GM18858 (cell line): ENCODE data around the gene RUNX2.
"Not testable (repeated sequence)": the region's sequence is repeated elsewhere in the genome, so short reads cannot be mapped to it uniquely, and the experiment has no call there.

Experiments used
- ATAC-seq: cut with Tn5 transposase; IDR thresholded peaks from one replicate; pipeline ENCODE4 v1.9.1; 2021; ENCODE audit not compliant: unreplicated experiment

RUNX2 gene

GRCh38 chr6:45450132-45450531 lies 122.0 kb downstream of the RUNX2 start:
- no peak for ATAC-seq

- no peak for ATAC-seq
Observed at GRCh38 chr6:45450831-45451230, 122.7 kb downstream of the RUNX2 start.

GRCh38 chr6:45454008-45454911 lies 126.1 kb downstream of the RUNX2 start:
- no peak for ATAC-seq

GRCh38 chr6:45455408-45455807 lies 127.3 kb downstream of the RUNX2 start:
- no peak for ATAC-seq

- ATAC-seq = no peak
Observed at GRCh38 chr6:45457141-45457540, 129.0 kb downstream of the RUNX2 start.

- no peak for ATAC-seq
Observed at GRCh38 chr6:45458672-45459071, 130.5 kb downstream of the RUNX2 start.

GRCh38 chr6:45460166-45460565 lies 132.0 kb downstream of the RUNX2 start:
- no peak for ATAC-seq

- no peak for ATAC-seq
Observed at GRCh38 chr6:45461486-45461885, 133.4 kb downstream of the RUNX2 start.

- no peak for ATAC-seq
Observed at GRCh38 chr6:45462190-45463134, 134.3 kb downstream of the RUNX2 start.

GRCh38 chr6:45464685-45465084 lies 136.6 kb downstream of the RUNX2 start:
- no peak for ATAC-seq

GRCh38 chr6:45466686-45467085 lies 138.6 kb downstream of the RUNX2 start:
- ATAC-seq = no peak

GRCh38 chr6:45467417-45467816 lies 139.3 kb downstream of the RUNX2 start:
- not testable (repeated sequence) for ATAC-seq

- ATAC-seq = no peak
Observed at GRCh38 chr6:45467853-45468252, 139.7 kb downstream of the RUNX2 start.

GRCh38 chr6:45469663-45470062 lies 141.5 kb downstream of the RUNX2 start:
- no peak for ATAC-seq

- ATAC-seq = no peak
Observed at GRCh38 chr6:45470131-45470738, 142.1 kb downstream of the RUNX2 start.

GRCh38 chr6:45472382-45472781 lies 144.3 kb downstream of the RUNX2 start:
- ATAC-seq = no peak

- no peak for ATAC-seq
Observed at GRCh38 chr6:45473121-45473993, 145.2 kb downstream of the RUNX2 start.

GRCh38 chr6:45474376-45474775 lies 146.2 kb downstream of the RUNX2 start:
- ATAC-seq = no peak

GRCh38 chr6:45476341-45476740 lies 148.2 kb downstream of the RUNX2 start:
- no peak for ATAC-seq

- ATAC-seq = no peak
Observed at GRCh38 chr6:45477278-45477677, 149.1 kb downstream of the RUNX2 start.
